SK-N-MC (cell line): ENCODE data around the gene ARHGAP26.

ENCODE experiments used
- DNase-seq: peaks from one replicate; pipeline ENCODE4 v3.0.0-alpha.2; 2011; ENCODE audit warnings: low read depth, low spot score
- H3K27ac ChIP-seq: fragments of 200-600 bp; sonication (generic); 2 replicates; pipeline ENCODE4 v1.5.1; 2016; ENCODE audit warnings: mixed run types
- H3K36me3 ChIP-seq: fragments of 200-600 bp; sonication (generic); 2 replicates; pipeline ENCODE4 v1.6.1; 2017; ENCODE audit warnings: antibody characterized with exemption, low read length, mixed read lengths; ENCODE audit not compliant: insufficient read depth
- H3K4me3 ChIP-seq: fragments of 200-600 bp; sonication (generic); 2 replicates; pipeline ENCODE4 v1.5.1; 2016
- H3K9ac ChIP-seq: fragments of 200-600 bp; sonication (generic); 2 replicates; pipeline ENCODE4 v1.8.0; 2017; ENCODE audit warnings: mixed run types, mixed read lengths; ENCODE audit not compliant: insufficient read length
- H3K9me3 ChIP-seq: fragments of 200-600 bp; sonication (generic); 2 replicates; pipeline ENCODE4 v1.6.1; 2017; ENCODE audit warnings: low read depth, mild to moderate bottlenecking, antibody characterized with exemption, low read length, moderate library complexity, mixed read lengths
- EZH2 ChIP-seq: fragments of 200-600 bp; sonication (generic); IDR thresholded peaks from one replicate; pipeline ENCODE4 v1.6.1; 2017; ENCODE audit warnings: antibody characterized with exemption
- FOXP2 ChIP-seq: optimal IDR thresholded peaks from 2 replicates; pipeline ENCODE3; 2011; ENCODE audit warnings: mild to moderate bottlenecking, moderate library complexity; ENCODE audit not compliant: insufficient read depth; ENCODE audit errors: extremely low read length, control extremely low read depth
- POLR2AphosphoS5 ChIP-seq: IDR thresholded peaks from 2 replicates; pipeline ENCODE4 v1.6.1; 2012; ENCODE audit warnings: mild to moderate bottlenecking, low read depth, low read length, borderline replicate concordance

The ARHGAP26 gene

DNA sequence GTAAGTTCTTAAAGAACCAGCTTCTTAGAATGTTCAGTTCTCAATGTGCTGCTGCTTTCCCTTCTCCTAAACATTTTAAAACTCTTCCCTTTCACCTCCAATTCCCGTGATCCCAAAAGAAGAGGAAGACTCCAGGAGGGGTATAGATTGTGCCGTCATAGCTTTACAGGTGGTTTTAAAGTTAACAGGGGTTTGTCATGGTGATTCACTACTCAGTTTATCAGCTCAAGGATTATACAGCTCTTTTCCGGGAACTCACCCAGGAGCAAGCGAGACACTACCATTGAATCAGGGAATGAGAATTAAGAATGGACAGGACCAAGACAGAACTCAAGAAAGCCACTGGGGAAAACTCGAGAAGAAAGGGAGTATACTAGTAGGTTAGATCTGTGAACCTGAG, 454.5 kb downstream of the ARHGAP26 start:
- no peak for DNase-seq
- TF ChIP-seq POLR2AphosphoS5 = no peak
- TF ChIP-seq EZH2 = no peak
- TF ChIP-seq FOXP2 = no peak
- Histone ChIP-seq H3K9me3 (no peaks in the 10 kb centered on the region), H3K9ac (no peak overlapping the region), H3K36me3 (no peaks in the 10 kb centered on the region), H3K27ac (no peak overlapping the region), H3K4me3 (no peak overlapping the region)

DNA sequence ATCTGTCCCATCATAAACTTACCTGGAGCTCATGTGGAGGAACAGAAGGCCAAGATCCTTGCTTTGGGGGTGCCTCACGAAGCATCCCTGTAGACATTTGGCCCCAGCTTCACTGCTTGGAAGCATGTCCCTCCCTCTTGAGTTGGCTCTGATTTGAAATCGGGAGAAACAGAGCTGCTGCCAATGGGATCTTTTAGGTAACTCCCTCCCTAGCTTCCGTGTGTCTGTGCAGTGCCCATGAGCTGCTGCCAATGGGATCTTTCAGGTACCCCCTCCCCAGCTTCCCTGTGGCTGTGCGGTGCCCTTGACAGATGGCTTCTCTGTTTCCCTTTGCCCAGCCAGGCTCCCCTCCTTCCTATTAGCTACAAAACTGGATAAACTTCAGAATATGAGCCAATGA, 455.3 kb downstream of the ARHGAP26 start:
- no peak for DNase-seq
- TF ChIP-seq POLR2AphosphoS5 (no peak), FOXP2 (no peak), EZH2 (no peak)
- no peaks in the 10 kb centered on the region for H3K36me3 ChIP-seq
- no peak overlapping the region for H3K27ac ChIP-seq
- no peak overlapping the region for H3K4me3 ChIP-seq
- H3K9me3 ChIP-seq = no peaks in the 10 kb centered on the region
- H3K9ac ChIP-seq = no peak overlapping the region

DNA sequence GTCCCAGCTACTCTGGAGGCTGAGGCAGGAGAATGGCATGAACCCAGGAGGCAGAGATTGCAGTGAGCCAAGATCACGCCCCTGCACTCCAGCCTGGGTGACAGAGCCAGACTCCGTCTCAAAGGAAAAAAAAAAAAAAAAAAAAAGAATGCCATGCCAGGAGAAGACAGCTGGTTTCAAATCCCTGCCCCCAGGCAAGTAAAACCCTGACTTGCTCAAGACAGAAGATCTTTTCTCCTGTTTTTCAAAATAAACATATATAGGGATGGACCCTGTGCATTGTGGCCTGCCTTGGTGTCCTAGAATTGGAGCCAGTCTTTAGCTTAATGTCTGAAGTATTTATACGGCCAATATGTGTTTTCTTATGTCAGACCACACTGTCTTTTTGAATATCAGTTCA, 456.2 kb downstream of the ARHGAP26 start:
- no peak for DNase-seq
- H3K9ac ChIP-seq = no peak overlapping the region
- H3K4me3 ChIP-seq = no peak overlapping the region
- H3K36me3 ChIP-seq = no peaks in the 10 kb centered on the region
- no peaks in the 10 kb centered on the region for H3K9me3 ChIP-seq
- no peak overlapping the region for H3K27ac ChIP-seq
- no peak for TF ChIP-seq FOXP2
- TF ChIP-seq POLR2AphosphoS5 = no peak
- TF ChIP-seq EZH2 = no peak

DNA sequence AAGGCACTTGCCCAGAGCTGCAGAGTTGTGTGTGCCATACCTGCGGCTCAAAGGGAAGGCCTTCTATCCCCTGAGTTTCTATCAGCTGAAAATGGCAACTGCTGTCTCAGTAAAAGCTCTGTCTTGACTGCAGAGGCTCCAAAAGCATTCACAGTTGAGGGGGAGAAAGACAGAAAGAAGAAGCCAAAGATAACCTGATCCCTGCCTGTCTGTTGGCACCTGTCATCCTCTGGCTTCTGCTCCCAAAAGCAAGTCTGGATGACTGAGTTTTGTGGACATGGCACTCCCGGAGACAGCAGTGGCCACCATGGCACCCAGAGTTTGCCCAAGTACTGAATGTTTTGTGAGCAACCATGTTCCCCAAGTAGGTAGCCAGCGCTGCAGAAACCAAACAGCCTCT, 456.7 kb downstream of the ARHGAP26 start:
- no peaks in the 10 kb centered on the region for H3K36me3 ChIP-seq
- DNase-seq = no peak
- no peak for TF ChIP-seq FOXP2
- TF ChIP-seq EZH2 = no peak
- TF ChIP-seq POLR2AphosphoS5 = no peak
- H3K9me3 ChIP-seq = no peaks in the 10 kb centered on the region
- H3K27ac ChIP-seq = no peak overlapping the region
- no peak overlapping the region for H3K4me3 ChIP-seq
- no peak overlapping the region for H3K9ac ChIP-seq

DNA sequence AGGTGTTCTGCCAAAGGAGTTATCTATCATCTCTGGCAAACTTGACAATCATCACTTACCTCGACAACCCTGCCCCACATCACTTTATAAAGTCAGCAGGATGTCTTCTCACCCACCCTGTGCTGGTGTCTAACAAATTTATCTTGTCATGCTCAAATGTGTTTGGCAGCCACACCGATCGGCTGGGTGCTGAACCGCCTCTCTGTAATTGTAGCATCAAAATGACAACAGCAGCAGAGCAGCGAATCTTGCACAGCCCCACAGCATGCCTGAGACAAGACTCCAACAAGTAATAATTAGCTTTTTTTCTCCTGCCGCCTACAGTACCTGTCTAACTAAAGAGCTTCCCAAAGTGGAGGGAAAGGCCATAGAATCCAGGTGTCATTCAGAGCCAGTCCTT, 457.1 kb downstream of the ARHGAP26 start:
- Histone ChIP-seq H3K27ac (no peak overlapping the region), H3K9me3 (no peaks in the 10 kb centered on the region), H3K9ac (no peak overlapping the region), H3K36me3 (no peaks in the 10 kb centered on the region), H3K4me3 (no peak overlapping the region)
- DNase-seq = no peak
- TF ChIP-seq POLR2AphosphoS5 (no peak), FOXP2 (no peak)

DNA sequence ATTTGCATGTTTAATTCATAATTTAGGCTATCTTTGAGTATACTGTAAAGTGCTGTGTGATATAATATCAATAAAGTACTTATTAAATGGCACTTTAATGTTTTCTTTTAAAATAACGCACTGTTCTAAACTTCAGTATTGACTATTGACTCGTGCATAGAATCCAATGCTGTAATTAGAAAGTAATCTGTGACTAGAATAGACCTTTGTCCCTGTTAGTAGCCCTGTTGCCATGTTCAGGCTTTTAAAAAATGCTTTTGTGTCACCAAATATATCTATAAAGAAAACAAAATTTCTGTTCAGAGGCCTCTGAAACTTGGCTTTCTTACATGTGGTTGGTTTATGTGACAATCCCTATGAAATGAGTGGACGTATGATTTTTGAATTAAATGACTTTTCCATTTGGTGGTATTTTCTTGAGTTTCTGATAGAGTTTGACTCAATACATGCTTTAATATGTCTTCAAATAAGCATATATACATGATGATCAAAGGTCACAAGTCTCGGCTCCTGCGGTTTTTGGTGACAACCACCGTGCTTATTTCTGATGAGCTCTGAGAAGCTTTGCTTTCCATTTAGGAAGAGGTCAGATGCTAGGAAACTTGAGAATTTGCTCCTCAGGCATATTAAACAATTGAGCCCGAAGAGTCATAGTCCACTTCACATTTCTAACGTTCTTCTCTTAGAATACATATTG, 458.6 kb downstream of the ARHGAP26 start:
- DNase-seq = no peak
- TF ChIP-seq POLR2AphosphoS5 (no peak), EZH2 (no peak), FOXP2 (no peak)
- Histone ChIP-seq H3K27ac (no peak overlapping the region), H3K9me3 (no peaks in the 10 kb centered on the region), H3K4me3 (no peak overlapping the region), H3K36me3 (no peaks in the 10 kb centered on the region), H3K9ac (no peak overlapping the region)

DNA sequence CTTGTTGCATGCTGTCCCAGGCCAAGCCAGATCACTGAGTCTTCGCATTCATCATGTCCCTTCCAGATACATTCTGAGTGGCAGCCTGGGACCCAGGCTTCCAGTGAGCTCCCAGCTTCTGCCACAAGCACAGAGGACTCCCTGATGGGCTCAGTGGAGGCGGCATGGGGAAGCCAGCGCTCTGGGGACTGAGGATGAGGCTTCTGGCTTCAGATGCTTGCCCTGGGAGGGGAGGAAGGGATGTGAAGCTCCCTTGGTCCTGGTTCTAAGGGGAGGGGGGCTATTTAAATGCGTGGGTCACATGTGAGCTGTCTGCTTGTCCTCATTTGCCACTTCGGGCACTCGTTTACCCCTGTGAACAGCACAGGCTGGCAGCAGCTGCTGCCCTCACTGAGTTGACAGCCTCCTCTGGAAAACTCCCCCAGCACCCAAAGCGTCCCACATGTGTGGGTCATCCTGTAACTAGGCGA, 459.3 kb downstream of the ARHGAP26 start:
- Histone ChIP-seq H3K9ac (no peak overlapping the region), H3K27ac (no peak overlapping the region), H3K4me3 (no peak overlapping the region), H3K36me3 (no peaks in the 10 kb centered on the region), H3K9me3 (no peaks in the 10 kb centered on the region)
- no peak for TF ChIP-seq POLR2AphosphoS5
- TF ChIP-seq EZH2 = no peak
- DNase-seq = no peak

DNA sequence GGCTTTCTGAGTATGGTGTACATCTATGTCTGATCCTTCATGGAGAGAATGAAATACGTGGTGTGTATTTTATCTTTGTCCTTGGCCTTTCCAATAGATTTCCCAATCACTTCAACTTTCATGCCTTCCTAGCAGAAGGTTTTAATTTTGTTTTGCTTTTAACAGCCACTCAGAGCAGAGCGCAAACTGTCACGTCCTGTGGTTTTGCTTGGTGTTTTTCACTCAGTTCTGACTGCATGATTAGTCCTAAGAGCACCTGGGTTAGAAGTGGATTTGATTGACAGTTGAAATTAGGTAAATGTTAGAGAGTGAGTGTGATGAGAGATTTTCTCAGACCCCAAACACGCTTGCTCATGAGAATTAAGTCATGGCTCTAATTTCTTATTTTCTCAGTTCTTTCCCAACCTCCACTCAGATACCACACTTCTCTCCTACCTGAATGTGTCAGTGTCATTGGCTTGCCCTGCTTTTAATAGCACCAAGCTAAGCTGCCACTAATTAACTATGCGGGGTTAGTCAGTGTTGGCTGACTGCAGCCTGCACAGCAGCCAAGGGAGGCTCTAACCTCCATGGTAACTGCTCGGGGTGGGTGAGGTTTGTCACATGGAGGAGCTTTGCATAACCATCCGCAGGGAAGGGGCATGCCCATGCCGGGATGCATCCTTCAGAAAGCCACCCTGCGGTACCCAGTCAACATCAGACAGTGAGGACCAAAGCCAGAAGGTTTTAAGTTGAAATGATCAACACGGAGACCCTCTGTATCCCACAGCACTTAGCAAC, 459.9 kb downstream of the ARHGAP26 start:
- no peak overlapping the region for H3K9ac ChIP-seq
- DNase-seq = no peak
- TF ChIP-seq EZH2 = no peak
- H3K4me3 ChIP-seq = no peak overlapping the region
- no peaks in the 10 kb centered on the region for H3K36me3 ChIP-seq
- no peak overlapping the region for H3K27ac ChIP-seq
- H3K9me3 ChIP-seq = no peaks in the 10 kb centered on the region

DNA sequence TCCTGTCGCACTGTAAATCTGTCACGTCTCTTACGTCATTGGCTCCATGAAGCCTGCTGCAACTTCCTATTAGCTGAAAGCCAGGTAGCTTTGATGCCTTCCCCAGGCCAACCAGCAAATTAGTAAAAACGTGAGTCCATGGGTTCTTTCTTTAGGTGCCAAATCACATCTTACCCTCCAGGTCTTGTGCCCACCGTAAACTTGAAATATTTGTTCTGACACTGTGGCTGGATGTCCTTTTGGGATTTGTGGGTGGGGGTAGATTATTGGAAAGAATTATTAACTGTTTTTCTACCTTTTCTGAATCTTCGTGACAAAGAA, 460.5 kb downstream of the ARHGAP26 start:
- H3K9ac ChIP-seq = no peak overlapping the region
- no peak overlapping the region for H3K27ac ChIP-seq
- H3K4me3 ChIP-seq = no peak overlapping the region
- H3K36me3 ChIP-seq = no peaks in the 10 kb centered on the region
- TF ChIP-seq FOXP2 (no peak), POLR2AphosphoS5 (no peak), EZH2 (no peak)
- no peak for DNase-seq
- H3K9me3 ChIP-seq = no peaks in the 10 kb centered on the region
